ENCODE results near the gene FIG4.

DNA sequence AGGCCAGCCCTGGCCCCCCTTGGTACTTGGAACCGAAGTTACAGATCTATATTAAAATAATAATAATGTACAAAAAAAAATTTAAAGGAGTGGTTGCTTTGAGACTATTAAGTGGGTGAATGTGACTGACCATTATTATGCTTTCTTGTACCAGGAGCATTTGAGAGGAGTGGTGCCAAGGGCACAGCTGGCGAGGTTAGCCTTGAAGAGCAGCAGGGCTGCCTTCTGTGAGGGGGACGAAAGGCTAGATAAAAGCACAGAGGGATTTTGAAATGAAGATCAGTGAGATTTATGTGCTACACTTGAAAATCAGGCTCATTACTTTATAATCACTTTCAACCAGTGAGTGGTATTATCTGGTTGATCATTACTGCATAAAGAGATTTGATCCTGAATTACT, 48.6 kb downstream of the FIG4 start:
- TF ChIP-seq, protein P1, sequence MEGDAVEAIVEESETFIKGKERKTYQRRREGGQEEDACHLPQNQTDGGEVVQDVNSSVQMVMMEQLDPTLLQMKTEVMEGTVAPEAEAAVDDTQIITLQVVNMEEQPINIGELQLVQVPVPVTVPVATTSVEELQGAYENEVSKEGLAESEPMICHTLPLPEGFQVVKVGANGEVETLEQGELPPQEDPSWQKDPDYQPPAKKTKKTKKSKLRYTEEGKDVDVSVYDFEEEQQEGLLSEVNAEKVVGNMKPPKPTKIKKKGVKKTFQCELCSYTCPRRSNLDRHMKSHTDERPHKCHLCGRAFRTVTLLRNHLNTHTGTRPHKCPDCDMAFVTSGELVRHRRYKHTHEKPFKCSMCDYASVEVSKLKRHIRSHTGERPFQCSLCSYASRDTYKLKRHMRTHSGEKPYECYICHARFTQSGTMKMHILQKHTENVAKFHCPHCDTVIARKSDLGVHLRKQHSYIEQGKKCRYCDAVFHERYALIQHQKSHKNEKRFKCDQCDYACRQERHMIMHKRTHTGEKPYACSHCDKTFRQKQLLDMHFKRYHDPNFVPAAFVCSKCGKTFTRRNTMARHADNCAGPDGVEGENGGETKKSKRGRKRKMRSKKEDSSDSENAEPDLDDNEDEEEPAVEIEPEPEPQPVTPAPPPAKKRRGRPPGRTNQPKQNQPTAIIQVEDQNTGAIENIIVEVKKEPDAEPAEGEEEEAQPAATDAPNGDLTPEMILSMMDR (IDR thresholded peaks at IDR 0.05): no peak
- no peak for TF ChIP-seq POLR2A (IDR thresholded peaks at IDR 0.05)

All from right lobe of liver (tissue), 4 donors.